Posterior vena cava (tissue), 2 donors: ENCODE measurements around the gene UBASH3B. TPM values are rescaled to one million over a fixed set of nuclear protein-coding genes. Genes with fewer than 3 reads are reported as not detected.
"Not testable (repeated sequence)": the region's sequence is repeated elsewhere in the genome, so short reads cannot be mapped to it uniquely, and the experiment has no call there.

ENCODE experiments used
- DNase-seq: peaks from one replicate; pipeline ENCODE4 v3.0.0-alpha.2; 2020; ENCODE audit warnings: low spot score
- intact Hi-C, 2 donors: fragments of 100-400 bp; cut with DNase I; formaldehyde crosslinking; loops; one replicate each; pipeline versions ENCODE4 v1.14.1 to v1.14.2; 2022 to 2023
- total RNA-seq, 2 donors: library from RNA; stranded (reverse); fragmentation: NEBNext Ultra II Directional; extraction: Animal tissue kit (Norgen Biotek cat#: 25700); gene quantifications; one replicate each; pipeline ENCODE4 v1.2.1, GENCODE V29; 2021
- donor health status: DM: yes; HTN: yes; CAD: no.
- donor health status: DM: yes; HTN: yes; CAD: no.

UBASH3B gene
- total RNA-seq, 2 donors from 2014 or later: 13.0 to 23.6 TPM

GRCh38 chr11:122850076-122850631 lies 194.6 kb downstream of the UBASH3B start:
- intact Hi-C loops: loop anchor here in 1 of 2 donors (5.0 kb wide), 1 partner anchor 218 kb away; no protein-coding TSS in a partner anchor
- DNase-seq: no peak

DNA sequence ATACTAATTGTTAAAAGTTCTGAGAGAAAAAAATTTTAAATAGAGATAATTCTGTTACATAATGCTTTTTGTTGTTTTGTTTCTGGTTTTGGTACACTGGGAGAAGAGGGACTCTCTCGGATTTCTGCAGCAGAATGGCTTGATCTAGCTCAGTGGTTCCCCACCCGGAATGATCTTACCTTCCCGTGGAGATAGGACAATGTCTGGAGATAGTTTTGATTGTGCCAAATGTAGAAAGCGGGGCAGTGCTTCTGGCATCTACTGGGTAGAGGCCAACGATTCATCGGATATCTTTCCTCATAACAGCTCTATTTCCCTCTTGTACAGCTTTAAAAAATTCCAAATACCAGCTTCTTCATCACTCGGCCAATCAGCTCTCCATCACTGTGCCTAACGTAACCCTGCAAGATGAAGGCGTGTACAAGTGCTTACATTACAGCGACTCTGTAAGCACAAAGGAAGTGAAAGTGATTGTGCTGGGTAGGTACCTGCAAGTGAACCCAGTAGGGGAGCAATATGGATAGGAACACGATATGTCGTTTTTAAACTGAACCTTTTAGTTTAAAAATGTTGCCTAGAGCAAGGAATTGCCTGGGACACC lies 195.9 kb downstream of the UBASH3B start:
- DNase-seq: no peak
- intact Hi-C loops: loop anchor here in 1 of 2 donors (5.0 kb wide), 1 partner anchor 219 kb away; no protein-coding TSS in a partner anchor

DNA sequence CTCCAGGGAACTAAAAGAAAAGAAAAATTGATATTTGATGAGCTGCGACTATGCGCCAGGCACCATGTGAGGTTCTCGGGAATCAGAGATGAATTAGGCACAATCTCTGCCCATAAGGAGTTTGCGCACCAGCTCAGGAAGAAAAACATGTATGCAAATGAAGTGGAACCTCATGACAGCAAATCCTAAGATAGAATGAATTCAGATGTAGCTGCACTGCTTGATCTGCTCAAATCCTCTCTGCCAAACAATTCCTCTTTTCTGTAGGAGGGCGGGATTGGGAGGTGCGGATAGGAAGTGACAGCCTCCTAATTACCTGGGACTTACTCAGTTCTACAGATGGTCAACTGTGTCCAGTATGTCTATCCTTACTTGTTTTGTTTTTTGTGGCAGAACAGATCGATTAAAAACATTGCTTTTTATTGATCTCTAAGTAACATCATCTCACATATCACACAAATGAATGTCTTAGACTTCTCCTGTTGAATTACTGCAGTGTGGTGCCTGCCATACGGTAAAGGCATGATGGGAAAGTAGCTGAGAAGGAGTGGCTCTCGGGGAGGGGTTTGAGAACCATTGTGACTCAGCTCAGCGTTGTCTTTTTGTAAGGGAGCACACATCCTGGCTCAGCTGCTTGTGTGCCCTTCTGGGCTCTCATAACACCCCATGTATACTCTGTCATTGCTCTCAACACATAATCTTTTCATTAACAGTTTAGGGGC lies 196.7 kb downstream of the UBASH3B start:
- intact Hi-C loops: loop anchor here in 1 of 2 donors (5.0 kb wide), 1 partner anchor 220 kb away; no protein-coding TSS in a partner anchor
- no peak for DNase-seq

DNA sequence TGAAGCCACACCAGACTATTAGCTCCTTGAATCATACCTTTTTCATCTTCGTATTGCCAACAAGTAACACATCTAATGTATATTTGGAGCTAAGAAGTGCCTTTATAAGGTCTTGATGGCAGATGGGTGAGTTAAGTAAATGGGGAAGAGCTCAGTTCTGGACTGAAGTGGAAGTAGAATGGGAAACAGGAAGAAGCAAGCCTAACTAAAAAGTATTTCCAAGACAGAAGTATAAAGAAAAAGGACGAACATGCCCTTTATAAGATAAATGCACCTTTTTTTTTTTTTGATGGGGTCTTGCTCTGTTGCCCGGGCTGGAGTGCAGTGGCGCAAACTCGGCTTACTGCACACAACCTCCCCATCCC lies 197.3 kb downstream of the UBASH3B start:
- DNase-seq: no peak
- intact Hi-C loops: loop anchor here in 1 of 2 donors (5.0 kb wide), 1 partner anchor 220 kb away; no protein-coding TSS in a partner anchor

DNA sequence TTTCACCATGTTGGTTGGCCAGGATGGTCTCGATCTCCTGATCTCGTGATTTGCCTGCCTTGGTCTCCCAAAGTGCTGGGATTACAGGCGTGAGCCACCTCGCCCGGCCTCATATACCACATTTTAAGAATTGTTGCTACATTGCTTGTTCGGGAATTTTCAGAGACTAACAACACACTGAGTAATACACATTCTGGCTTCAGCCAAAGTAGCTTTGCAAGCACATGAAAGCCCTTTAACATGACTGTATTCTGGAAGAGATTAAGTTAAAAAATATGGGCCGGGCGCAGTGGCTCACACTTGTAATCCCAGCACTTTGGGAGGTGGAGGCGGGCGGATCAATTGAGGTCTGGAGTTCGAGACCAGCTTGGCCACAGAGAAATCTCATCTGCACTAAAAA lies 197.7 kb downstream of the UBASH3B start:
- intact Hi-C loops: loop anchor here in 1 of 2 donors (5.0 kb wide), 1 partner anchor 221 kb away; no protein-coding TSS in a partner anchor
- no peak for DNase-seq

DNA sequence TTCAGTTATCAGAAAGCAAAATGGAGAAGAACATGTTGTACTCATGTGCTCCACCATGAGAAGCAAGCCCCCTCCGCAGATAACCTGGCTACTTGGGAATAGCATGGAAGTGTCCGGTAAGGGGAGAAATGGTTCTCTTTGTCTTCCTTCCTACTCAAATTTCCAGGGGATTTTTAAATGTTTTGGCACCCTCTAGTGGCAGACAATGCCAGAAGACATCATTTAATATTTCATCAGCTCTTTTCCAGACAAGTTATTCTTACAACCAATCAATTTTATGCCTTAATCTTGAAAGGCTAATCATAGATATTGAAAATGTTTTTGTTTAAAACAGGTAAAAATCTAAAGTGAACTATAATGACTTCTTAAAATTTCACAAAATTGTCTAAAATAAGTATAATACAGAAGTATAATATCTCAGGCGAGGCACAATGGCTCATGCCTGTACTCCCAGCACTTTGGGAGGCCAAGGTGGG lies 198.5 kb downstream of the UBASH3B start:
- intact Hi-C loops: loop anchor here (2.0 to 5.0 kb wide), 2 partner anchors 221 to 222 kb away; no protein-coding TSS in a partner anchor
- DNase-seq: no peak

DNA sequence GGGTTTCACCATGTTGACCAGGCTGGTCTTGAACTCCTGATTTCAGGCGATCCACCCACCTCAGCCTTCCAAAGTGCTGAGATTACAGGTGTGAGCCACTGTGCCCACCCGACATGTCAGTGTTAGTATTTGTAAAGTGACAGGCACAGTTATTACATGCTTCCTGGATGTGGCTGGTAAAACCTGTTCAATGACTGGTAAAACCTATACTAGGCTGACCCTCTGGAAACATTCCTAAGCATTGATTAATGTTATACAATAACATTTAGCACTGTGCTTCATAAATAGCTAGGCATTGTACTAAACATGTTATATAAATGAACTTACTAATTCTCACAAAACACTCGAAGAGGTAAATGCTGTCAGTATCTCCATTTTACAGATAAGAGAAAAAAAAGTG lies 206.1 kb downstream of the UBASH3B start:
- DNase-seq: no peak
- intact Hi-C loops: loop anchor here in 1 of 2 donors (10.0 kb wide), 1 partner anchor 153 kb away; no protein-coding TSS in a partner anchor

DNA sequence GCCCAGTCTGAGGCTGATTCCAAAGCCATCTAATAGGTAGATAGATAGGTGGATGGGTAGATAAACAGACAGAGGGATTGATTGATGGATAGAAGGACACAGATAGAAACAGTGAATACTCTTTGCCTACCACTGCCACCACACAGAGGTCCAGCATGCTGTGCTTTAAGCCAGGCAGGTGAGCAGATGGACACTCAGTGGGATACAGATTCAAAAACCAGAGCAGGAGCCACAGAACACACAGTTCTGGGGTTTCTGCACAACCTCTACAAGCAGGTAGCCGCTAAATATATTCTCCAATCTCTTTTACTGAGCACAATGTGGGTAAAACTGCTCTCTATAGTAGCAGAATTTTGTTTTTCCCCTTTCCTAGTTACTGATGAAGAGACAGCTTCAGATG lies 206.6 kb downstream of the UBASH3B start:
- intact Hi-C loops: loop anchor here in 1 of 2 donors (10.0 kb wide), 1 partner anchor 153 kb away; no protein-coding TSS in a partner anchor
- no peak for DNase-seq

DNA sequence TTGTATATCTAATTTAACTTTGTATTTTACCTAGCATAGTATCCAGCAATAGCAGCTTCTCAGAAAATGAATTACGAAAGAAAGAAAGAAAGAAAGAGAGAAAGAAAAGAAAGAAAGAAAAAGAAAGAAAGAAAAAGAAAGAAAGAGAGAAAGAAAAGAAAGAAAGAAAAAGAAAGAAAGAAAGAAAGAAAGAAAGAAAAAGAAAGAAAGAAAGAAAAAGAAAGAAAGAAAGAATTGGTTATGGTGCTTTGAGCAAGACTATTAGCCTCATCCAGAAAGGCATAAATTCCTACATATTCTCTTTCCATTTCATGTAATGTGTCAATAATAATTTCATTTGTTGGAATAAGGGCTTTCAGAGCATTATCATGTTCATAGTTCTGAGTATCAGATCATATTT lies 207.6 kb downstream of the UBASH3B start:
- not testable (repeated sequence) for DNase-seq
- intact Hi-C loops: loop anchor here in 1 of 2 donors (10.0 kb wide), 1 partner anchor 152 kb away; no protein-coding TSS in a partner anchor

DNA sequence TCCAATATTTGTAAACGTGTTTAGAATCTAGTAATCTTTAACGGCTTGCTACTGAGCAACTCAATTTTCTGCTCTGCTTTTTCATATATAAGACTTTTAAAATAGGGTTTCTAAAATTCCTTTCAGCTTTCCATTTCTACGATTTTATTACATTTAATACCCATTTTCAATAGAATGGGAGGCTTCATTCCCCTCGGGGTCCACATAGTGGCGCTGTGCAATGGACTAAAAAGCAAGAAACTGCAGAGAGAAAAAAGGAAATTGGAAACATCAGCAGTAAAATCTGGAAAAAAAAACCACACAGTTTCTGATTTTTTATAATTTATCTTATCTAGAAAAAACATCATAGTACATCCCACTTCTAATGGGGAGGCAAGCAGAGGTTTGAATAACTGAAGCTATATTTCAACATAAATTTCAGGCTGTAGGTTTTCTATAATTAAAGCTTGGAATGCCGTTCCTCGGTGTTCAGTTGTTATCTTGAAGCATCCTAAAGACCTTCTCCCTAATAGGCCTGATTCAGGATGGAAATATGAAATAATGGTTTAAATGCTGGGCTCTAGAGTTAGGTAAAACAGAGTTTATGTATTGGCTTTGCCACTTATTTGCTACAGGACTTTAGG lies 208.3 kb downstream of the UBASH3B start:
- intact Hi-C loops: loop anchor here in 1 of 2 donors (10.0 kb wide), 1 partner anchor 151 kb away; no protein-coding TSS in a partner anchor
- no peak for DNase-seq

Other genes starting within 250 kb of the UBASH3B start
- gene CRTAM, start 182.8 kb downstream of the UBASH3B start, total RNA-seq: under 1 TPM; 0.43 to 0.46 TPM
- gene JHY, start 227.0 kb downstream of the UBASH3B start, total RNA-seq: 1 to 10 TPM; 4.1 to 6.7 TPM